ENCODE data around the gene GNG3.

- no peak for TF ChIP-seq CTCF (conservative IDR thresholded peaks at IDR 0.05; ENCODE audit: low read length)
- no peak for TF ChIP-seq EZH2phosphoT487 (IDR thresholded peaks at IDR 0.05; ENCODE audit: borderline replicate concordance)
Measured at GRCh38 chr11:62752994-62753735, 45.7 kb downstream of the GNG3 start.
